Measurements from ENCODE around the gene UNC13D.

GRCh38 chr17:75891605-75892555 is 47.7 kb upstream of the UNC13D start:
- TF ChIP-seq, protein P1, sequence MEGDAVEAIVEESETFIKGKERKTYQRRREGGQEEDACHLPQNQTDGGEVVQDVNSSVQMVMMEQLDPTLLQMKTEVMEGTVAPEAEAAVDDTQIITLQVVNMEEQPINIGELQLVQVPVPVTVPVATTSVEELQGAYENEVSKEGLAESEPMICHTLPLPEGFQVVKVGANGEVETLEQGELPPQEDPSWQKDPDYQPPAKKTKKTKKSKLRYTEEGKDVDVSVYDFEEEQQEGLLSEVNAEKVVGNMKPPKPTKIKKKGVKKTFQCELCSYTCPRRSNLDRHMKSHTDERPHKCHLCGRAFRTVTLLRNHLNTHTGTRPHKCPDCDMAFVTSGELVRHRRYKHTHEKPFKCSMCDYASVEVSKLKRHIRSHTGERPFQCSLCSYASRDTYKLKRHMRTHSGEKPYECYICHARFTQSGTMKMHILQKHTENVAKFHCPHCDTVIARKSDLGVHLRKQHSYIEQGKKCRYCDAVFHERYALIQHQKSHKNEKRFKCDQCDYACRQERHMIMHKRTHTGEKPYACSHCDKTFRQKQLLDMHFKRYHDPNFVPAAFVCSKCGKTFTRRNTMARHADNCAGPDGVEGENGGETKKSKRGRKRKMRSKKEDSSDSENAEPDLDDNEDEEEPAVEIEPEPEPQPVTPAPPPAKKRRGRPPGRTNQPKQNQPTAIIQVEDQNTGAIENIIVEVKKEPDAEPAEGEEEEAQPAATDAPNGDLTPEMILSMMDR (IDR thresholded peaks at IDR 0.05): no peak
- TF ChIP-seq POLR2A (IDR thresholded peaks at IDR 0.05): no peak
